Stimulated activated CD4-positive, alpha-beta T cell treated with anti-CD3 and anti-CD28 coated beads, Interleukin-2, amount 100 ng/mL, for 48 hours (primary cell): ENCODE data around the gene CYFIP1.
"Not testable (repeated sequence)": the region's sequence is repeated elsewhere in the genome, so short reads cannot be mapped to it uniquely, and the experiment has no call there.

Experiments used
- DNase-seq, 2 donors: peaks; one replicate each; pipeline ENCODE4 v3.0.0-alpha.2; 2020

CYFIP1 gene

GRCh38 chr15:22980189-22981050, at the start of gene CYFIP1:
Gene CYFIP1, minus strand, starts transcription at chr15:22980368. Its CDS starts 33,083 bp downstream, at chr15:22947285.
- peak; percentile 19 to 20 for DNase-seq

GRCh38 chr15:23026218-23026617, 46.0 kb upstream of the CYFIP1 start:
- no peak for DNase-seq

- no peak for DNase-seq
Measured at GRCh38 chr15:23022156-23022555, 42.0 kb upstream of the CYFIP1 start.

GRCh38 chr15:23014394-23015000, 34.3 kb upstream of the CYFIP1 start:
- DNase-seq = no peak

- no peak for DNase-seq
Measured at GRCh38 chr15:23013681-23014080, 33.5 kb upstream of the CYFIP1 start.

GRCh38 chr15:23012616-23013015, 32.4 kb upstream of the CYFIP1 start:
- DNase-seq = not testable (repeated sequence)

- DNase-seq = no peak
Measured at GRCh38 chr15:23003736-23004135, 23.6 kb upstream of the CYFIP1 start.

- DNase-seq = no peak
Measured at GRCh38 chr15:23002920-23003319, 22.8 kb upstream of the CYFIP1 start.

- no peak for DNase-seq
Measured at GRCh38 chr15:22995795-22996194, 15.6 kb upstream of the CYFIP1 start.

- no peak for DNase-seq
Measured at GRCh38 chr15:22992024-22992326, 11.8 kb upstream of the CYFIP1 start.

- DNase-seq = no peak
Measured at GRCh38 chr15:22989576-22990477, 9.7 kb upstream of the CYFIP1 start.

- DNase-seq = no peak
Measured at GRCh38 chr15:22988811-22989210, 8.6 kb upstream of the CYFIP1 start.

GRCh38 chr15:22981931-22982330, 1.8 kb upstream of the CYFIP1 start:
- not testable (repeated sequence) for DNase-seq

- DNase-seq = no peak
Measured at GRCh38 chr15:22981051-22981840, 1.1 kb upstream of the CYFIP1 start.

- DNase-seq = peak; percentile 29 to 36
Measured at GRCh38 chr15:22979238-22980188, 655 bp downstream of the CYFIP1 start.

- no peak for DNase-seq
Measured at GRCh38 chr15:22978691-22979237, 1.4 kb downstream of the CYFIP1 start.

GRCh38 chr15:22974745-22975144, 5.4 kb downstream of the CYFIP1 start:
- DNase-seq = no peak

GRCh38 chr15:22973987-22974386, 6.2 kb downstream of the CYFIP1 start:
- DNase-seq = no peak

- DNase-seq = no peak
Measured at GRCh38 chr15:22973286-22973685, 6.9 kb downstream of the CYFIP1 start.

- no peak for DNase-seq
Measured at GRCh38 chr15:22969489-22969888, 10.7 kb downstream of the CYFIP1 start.

- no peak for DNase-seq
Measured at GRCh38 chr15:22968366-22968765, 11.8 kb downstream of the CYFIP1 start.
